Uterus (tissue), 2 donors: ENCODE measurements around the gene ROBO2.

ENCODE experiments used
- POLR2A ChIP-seq, 2 donors: fragments of 450-650 bp; IDR thresholded peaks; one replicate each; pipeline ENCODE4 v1.6.1; 2016; ENCODE audit warnings: antibody characterized with exemption in 2 of 2, mild to moderate bottlenecking in 1 of 2, moderate library complexity in 1 of 2
- TF ChIP-seq, protein P1 (sequence below), 4 experiments: fragments of 200-600 bp in 2 of 4; fragments of 450-650 bp in 2 of 4; sonication (generic) in 2 of 4; IDR thresholded peaks; one replicate each; pipeline ENCODE4 v1.5.1; 2016 to 2019; ENCODE audit warnings: antibody characterized with exemption in 4 of 4, mild to moderate bottlenecking in 2 of 4, moderate library complexity in 1 of 4

DNA sequence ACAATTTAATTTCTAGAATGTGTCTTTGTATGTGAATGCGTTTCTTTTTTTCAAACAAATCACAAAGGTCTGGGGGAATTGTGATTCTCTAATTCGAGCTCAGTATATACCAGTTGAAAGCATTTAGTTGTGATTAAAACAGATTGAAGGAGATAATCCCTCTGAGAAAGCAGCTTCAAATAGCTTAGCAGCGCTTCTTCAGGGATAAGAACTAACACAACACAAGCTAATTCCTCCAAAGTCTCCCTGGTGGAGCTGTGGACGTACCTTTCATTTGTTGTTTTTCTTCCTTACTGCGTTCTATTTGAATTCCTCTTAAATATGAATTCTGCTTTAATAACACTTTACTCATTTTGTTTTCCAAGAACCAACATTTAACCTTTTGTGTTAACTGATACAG lies 286.7 kb downstream of the ROBO2 start:
- TF ChIP-seq, protein P1, sequence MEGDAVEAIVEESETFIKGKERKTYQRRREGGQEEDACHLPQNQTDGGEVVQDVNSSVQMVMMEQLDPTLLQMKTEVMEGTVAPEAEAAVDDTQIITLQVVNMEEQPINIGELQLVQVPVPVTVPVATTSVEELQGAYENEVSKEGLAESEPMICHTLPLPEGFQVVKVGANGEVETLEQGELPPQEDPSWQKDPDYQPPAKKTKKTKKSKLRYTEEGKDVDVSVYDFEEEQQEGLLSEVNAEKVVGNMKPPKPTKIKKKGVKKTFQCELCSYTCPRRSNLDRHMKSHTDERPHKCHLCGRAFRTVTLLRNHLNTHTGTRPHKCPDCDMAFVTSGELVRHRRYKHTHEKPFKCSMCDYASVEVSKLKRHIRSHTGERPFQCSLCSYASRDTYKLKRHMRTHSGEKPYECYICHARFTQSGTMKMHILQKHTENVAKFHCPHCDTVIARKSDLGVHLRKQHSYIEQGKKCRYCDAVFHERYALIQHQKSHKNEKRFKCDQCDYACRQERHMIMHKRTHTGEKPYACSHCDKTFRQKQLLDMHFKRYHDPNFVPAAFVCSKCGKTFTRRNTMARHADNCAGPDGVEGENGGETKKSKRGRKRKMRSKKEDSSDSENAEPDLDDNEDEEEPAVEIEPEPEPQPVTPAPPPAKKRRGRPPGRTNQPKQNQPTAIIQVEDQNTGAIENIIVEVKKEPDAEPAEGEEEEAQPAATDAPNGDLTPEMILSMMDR (IDR thresholded peaks at IDR 0.05) = no peak
- no peak for TF ChIP-seq POLR2A (IDR thresholded peaks at IDR 0.05)
